Hepatocyte (in vitro differentiated cells): ENCODE data around the gene TCEAL7. TPM values are rescaled to one million over a fixed set of nuclear protein-coding genes. Genes with fewer than 3 reads are reported as not detected.
A peak's percentile ranks its signal among the peaks of the same experiment; 100 is the strongest.

ENCODE experiments used
- DNase-seq: peaks from one replicate; pipeline ENCODE4 v3.0.0-alpha.2; 2016; ENCODE audit warnings: low spot score
- H2AFZ ChIP-seq: fragments of 200-600 bp; sonication (generic); 2 replicates; pipeline ENCODE4 v1.6.0; 2016; ENCODE audit warnings: antibody characterized with exemption, mild to moderate bottlenecking
- H3K27ac ChIP-seq: fragments of 200-600 bp; sonication (generic); 2 replicates; pipeline ENCODE4 v1.5.1; 2016; ENCODE audit warnings: mild to moderate bottlenecking
- H3K27me3 ChIP-seq: fragments of 200-600 bp; sonication (generic); 2 replicates; pipeline ENCODE4 v1.6.1; 2016
- H3K36me3 ChIP-seq: fragments of 200-600 bp; sonication (generic); replicated peaks from 2 replicates; pipeline ENCODE4 v1.5.1; 2016; ENCODE audit warnings: low read depth; ENCODE audit not compliant: insufficient read depth
- H3K4me1 ChIP-seq: fragments of 200-600 bp; sonication (generic); 2 replicates; pipeline ENCODE4 v1.5.1; 2016; ENCODE audit warnings: mild to moderate bottlenecking, moderate library complexity; ENCODE audit not compliant: insufficient read depth
- H3K4me2 ChIP-seq: fragments of 200-600 bp; sonication (generic); 2 replicates; pipeline ENCODE4 v1.6.0; 2016
- H3K4me3 ChIP-seq: fragments of 200-600 bp; sonication (generic); 2 replicates; pipeline ENCODE4 v1.5.1; 2016; ENCODE audit warnings: mild to moderate bottlenecking
- H3K79me2 ChIP-seq: fragments of 200-600 bp; sonication (generic); 2 replicates; pipeline ENCODE4 v1.6.0; 2017; ENCODE audit warnings: mild to moderate bottlenecking
- H3K9me2 ChIP-seq: fragments of 200-600 bp; sonication (generic); replicated peaks from 2 replicates; pipeline ENCODE4 v1.6.0; 2017; ENCODE audit warnings: mild to moderate bottlenecking; ENCODE audit not compliant: insufficient read depth
- H3K9me3 ChIP-seq: fragments of 200-600 bp; sonication (generic); 2 replicates; pipeline ENCODE4 v1.5.1; 2016; ENCODE audit warnings: low read depth, mild to moderate bottlenecking
- H4K20me1 ChIP-seq: fragments of 200-600 bp; sonication (generic); 2 replicates; pipeline ENCODE4 v1.6.0; 2016; ENCODE audit warnings: mild to moderate bottlenecking; ENCODE audit not compliant: insufficient read depth, poor library complexity, severe bottlenecking
- CTCF ChIP-seq: fragments of 200-600 bp; sonication (generic); IDR thresholded peaks from 2 replicates; pipeline ENCODE4 v1.5.1; 2016; ENCODE audit warnings: antibody characterized with exemption, mild to moderate bottlenecking; ENCODE audit not compliant: poor library complexity
- EZH2 ChIP-seq: fragments of 200-600 bp; sonication (generic); IDR thresholded peaks from 2 replicates; pipeline ENCODE4 v1.6.1; 2016; ENCODE audit warnings: antibody characterized with exemption, mild to moderate bottlenecking, borderline replicate concordance
- EZH2phosphoT487 ChIP-seq: fragments of 200-600 bp; sonication (generic); IDR thresholded peaks from one replicate; pipeline ENCODE4 v1.6.1; 2018; ENCODE audit warnings: antibody characterized with exemption, mild to moderate bottlenecking, low read depth, moderate library complexity; ENCODE audit not compliant: unreplicated experiment, severe bottlenecking
- WGBS: methylation state at CpG from one replicate; pipeline ENCODE4 v1.1.6; 2016; ENCODE audit warnings: low lambda C conversion rate; ENCODE audit errors: missing lambda C conversion rate; 5-methylcytosine and 5-hydroxymethylcytosine counted together
- polyA plus RNA-seq: library from polyadenylated mRNA; unstranded; fragments of >200 nt; fragmentation: Nextera tagmentation; extraction: Ambion mirVana; gene quantifications from 2 replicates; pipeline ENCODE4 v1.2.1, GENCODE V29; 2016
- total RNA-seq: library from RNA; depleted of rRNA; stranded (reverse); fragments of >200 nt; gene quantifications from 2 replicates; pipeline ENCODE4 v1.2.3, GENCODE V29; 2014

Gene TCEAL7
- total and polyA plus RNA-seq, 2 experiments from 2014 or later: 6.9 to 16.0 TPM

- Histone ChIP-seq H3K9me2 (no peaks in the 10 kb centered on the region), H3K4me3 (peak overlapping the region; percentile 58), H3K4me2 (peak overlapping the region; percentile 71), H3K27me3 (no peaks in the 10 kb centered on the region), H4K20me1 (no peaks in the 10 kb centered on the region), H3K36me3 (no peaks in the 10 kb centered on the region), H3K79me2 (no peaks in the 10 kb centered on the region), H3K9me3 (no peaks in the 10 kb centered on the region), H2AFZ (peak overlapping the region; percentile 63), H3K27ac (no peak overlapping the region), H3K4me1 (no peaks in the 10 kb centered on the region)
- peak; percentile 3 for DNase-seq
- TF ChIP-seq EZH2 (no peak), CTCF (no peak), EZH2phosphoT487 (no peak)
- WGBS: 54% methylated on average over 22 of the region's 32 CpGs
Observed at GRCh38 chrX:103309860-103310554, 20.0 kb upstream of the TCEAL7 start.

- Histone ChIP-seq H3K4me1 (no peaks in the 10 kb centered on the region), H3K9me2 (no peaks in the 10 kb centered on the region), H3K36me3 (no peaks in the 10 kb centered on the region), H3K27ac (peak within 1 kb of the TSS; percentile 53), H3K9me3 (no peaks in the 10 kb centered on the region), H3K4me3 (peak within 1 kb of the TSS; percentile 58), H3K27me3 (no peaks in the 10 kb centered on the region), H3K79me2 (no peaks in the 10 kb centered on the region), H3K4me2 (peak within 1 kb of the TSS; percentile 71), H2AFZ (peak within 1 kb of the TSS; percentile 63), H4K20me1 (no peaks in the 10 kb centered on the region)
- no peak for TF ChIP-seq CTCF
- 41% methylated on average over 16 of the region's 52 CpGs for WGBS
- DNase-seq: peak; percentile 90
Observed at GRCh38 chrX:103310555-103311398, 19.3 kb upstream of the TCEAL7 start, which contains the start of gene BEX2. BEX2 (minus strand) TSS chrX:103310990; CDS start chrX:103309976, 1,014 bp downstream.

DNA sequence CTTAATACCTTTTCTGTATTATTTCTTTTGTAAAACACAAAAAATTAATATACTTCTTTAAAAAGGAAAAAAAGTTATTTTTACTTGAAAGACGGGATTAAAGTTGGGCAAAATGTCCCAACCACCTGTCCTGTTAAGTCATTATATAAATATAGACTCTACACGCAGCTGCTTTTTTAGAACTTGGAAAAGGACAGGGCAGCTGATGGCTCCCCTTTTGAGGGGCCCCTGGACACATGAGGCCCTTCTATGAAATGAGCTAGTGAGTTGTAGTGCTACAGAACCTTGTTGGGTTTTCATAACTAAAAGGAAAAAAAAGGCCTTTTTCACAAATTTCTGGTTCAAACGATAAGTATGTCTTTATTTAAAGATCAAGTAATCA lies 18.6 kb upstream of the TCEAL7 start:
- Histone ChIP-seq H3K9me2 (no peaks in the 10 kb centered on the region), H3K36me3 (no peaks in the 10 kb centered on the region), H3K27me3 (no peaks in the 10 kb centered on the region), H3K4me3 (no peak overlapping the region), H4K20me1 (no peaks in the 10 kb centered on the region), H3K4me1 (no peaks in the 10 kb centered on the region), H3K4me2 (peak overlapping the region; percentile 71), H3K79me2 (no peaks in the 10 kb centered on the region), H3K27ac (no peak overlapping the region), H3K9me3 (no peaks in the 10 kb centered on the region), H2AFZ (peak overlapping the region; percentile 46)
- DNase-seq: no peak
- WGBS: 71% methylated on average over 3 of the region's 3 CpGs
- TF ChIP-seq CTCF: no peak
- TF ChIP-seq EZH2: no peak
- no peak for TF ChIP-seq EZH2phosphoT487
